EH (cell line): ENCODE data around the gene CES1.
A peak's percentile ranks its signal among the peaks of the same experiment; 100 is the strongest.
"Not testable (repeated sequence)": the region's sequence is repeated elsewhere in the genome, so short reads cannot be mapped to it uniquely, and the experiment has no call there.

Experiments used
- DNase-seq: peaks from one replicate; pipeline ENCODE4 v3.0.0-alpha.2; 2015; ENCODE audit warnings: low read depth

CES1 gene

GRCh38 chr16:55832773-55833691 lies at the start of gene CES1:
Gene CES1 (minus strand): TSS chr16:55833096. CDS start chr16:55833055, 41 bp downstream.
- DNase-seq = no peak

GRCh38 chr16:55876854-55877253 lies 44.0 kb upstream of the CES1 start:
- peak; percentile 8 for DNase-seq

GRCh38 chr16:55875273-55875672 lies 42.4 kb upstream of the CES1 start, which contains the start of gene CES5A:
Gene CES5A (minus strand): TSS chr16:55875373. CDS start chr16:55875221, 152 bp downstream.
- no peak for DNase-seq

- no peak for DNase-seq
Measured at GRCh38 chr16:55873122-55873521, 40.2 kb upstream of the CES1 start.

GRCh38 chr16:55872130-55872529 lies 39.2 kb upstream of the CES1 start:
- DNase-seq = no peak

- DNase-seq = no peak
Measured at GRCh38 chr16:55871411-55872038, 38.6 kb upstream of the CES1 start.

GRCh38 chr16:55868980-55869379 lies 36.1 kb upstream of the CES1 start:
- DNase-seq = no peak

- no peak for DNase-seq
Measured at GRCh38 chr16:55868137-55868536, 35.2 kb upstream of the CES1 start.

- DNase-seq = no peak
Measured at GRCh38 chr16:55861288-55861687, 28.4 kb upstream of the CES1 start.

- not testable (repeated sequence) for DNase-seq
Measured at GRCh38 chr16:55857650-55858049, 24.8 kb upstream of the CES1 start.

GRCh38 chr16:55856950-55857349 lies 24.1 kb upstream of the CES1 start:
- DNase-seq = no peak

GRCh38 chr16:55853114-55853513 lies 20.2 kb upstream of the CES1 start:
- peak; percentile 7 for DNase-seq

GRCh38 chr16:55849536-55849935 lies 16.6 kb upstream of the CES1 start:
- no peak for DNase-seq

GRCh38 chr16:55846598-55847346 lies 13.9 kb upstream of the CES1 start:
- no peak for DNase-seq

- DNase-seq = no peak
Measured at GRCh38 chr16:55843105-55843395, 10.2 kb upstream of the CES1 start.

- peak; percentile 54 for DNase-seq
Measured at GRCh38 chr16:55842369-55843104, 9.6 kb upstream of the CES1 start.

- DNase-seq = no peak
Measured at GRCh38 chr16:55839115-55839514, 6.2 kb upstream of the CES1 start.

- no peak for DNase-seq
Measured at GRCh38 chr16:55836158-55836611, 3.3 kb upstream of the CES1 start.

GRCh38 chr16:55835581-55835980 lies 2.7 kb upstream of the CES1 start:
- DNase-seq = no peak

- not testable (repeated sequence) for DNase-seq
Measured at GRCh38 chr16:55835173-55835572, 2.3 kb upstream of the CES1 start.

GRCh38 chr16:55834049-55834448 lies 1.2 kb upstream of the CES1 start:
- DNase-seq = no peak

- no peak for DNase-seq
Measured at GRCh38 chr16:55832425-55832772, 497 bp downstream of the CES1 start.
